ENCODE results near the gene GPATCH2. TPM values are rescaled to one million over a fixed set of nuclear protein-coding genes. Genes with fewer than 3 reads are reported as not detected.

GPATCH2 gene
- total RNA-seq, 1 experiment from 2014 or later: 11.3 TPM

DNA sequence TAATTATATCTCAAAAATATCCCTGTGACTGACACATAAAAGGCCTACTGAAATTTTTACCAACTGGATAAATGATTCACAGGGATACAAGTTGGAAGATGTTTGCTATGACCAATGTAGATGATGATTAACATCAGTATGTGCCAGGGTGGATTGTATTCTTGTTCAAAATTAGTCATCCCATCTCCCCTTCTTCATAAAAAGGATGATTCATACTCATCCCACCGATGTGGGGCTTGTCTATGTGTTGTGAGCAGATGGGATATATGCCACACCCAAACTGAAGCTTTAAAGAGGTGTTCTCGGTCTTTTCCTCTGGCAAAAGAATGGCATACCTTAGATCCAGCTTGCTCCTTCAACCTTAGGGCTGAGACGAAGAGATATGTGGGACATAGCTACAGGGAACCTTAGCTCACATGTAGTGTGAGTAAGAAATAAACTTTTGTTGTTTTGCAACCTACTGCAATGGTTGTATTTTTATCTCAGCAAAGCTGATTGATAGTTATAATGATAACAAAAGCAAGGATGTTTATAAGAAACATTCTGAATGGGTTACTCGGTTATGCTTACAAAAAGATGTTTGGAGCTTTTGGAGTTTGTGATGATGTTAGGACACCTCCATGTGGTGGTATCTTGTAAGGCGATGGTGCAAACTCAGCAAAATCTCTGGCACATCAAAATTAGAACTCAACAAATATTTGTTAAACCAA, 29.6 kb upstream of the GPATCH2 start (continued):
- no peak for TF ChIP-seq POLR2A (IDR thresholded peaks at IDR 0.05; ENCODE audit: borderline replicate concordance, extremely low read depth, insufficient read depth, insufficient read length)

- no TSS peak for BruUV-seq (replicated peaks)
- Histone ChIP-seq H3K79me2 (ENCODE audit: insufficient read depth, low read length) (no peaks in the 10 kb centered on the region), H3K36me3 (ENCODE audit: control insufficient read depth in 1 of 2, insufficient read depth in 2 of 2, low read length in 2 of 2) (no peaks in the 10 kb centered on the region), H2AFZ (ENCODE audit: low read depth, low read length, poor library complexity, severe bottlenecking) (no peak overlapping the region), H4K20me1 (ENCODE audit: insufficient read depth) (no peaks in the 10 kb centered on the region), H3K9ac (ENCODE audit: low read length) (no peak overlapping the region), H3K27me3 (ENCODE audit: insufficient read depth, low read length) (no peaks in the 10 kb centered on the region), H3K9me2 (ENCODE audit: insufficient read depth) (no peaks in the 10 kb centered on the region), H3K9me3 (ENCODE audit: control insufficient read depth in 1 of 2, insufficient read depth in 1 of 2, low read depth in 1 of 2, low read length in 2 of 2) (no peaks in the 10 kb centered on the region), H3K4me2 (ENCODE audit: low read length) (no peak overlapping the region), H3K4me3 (replicated peaks in 1 of 2; ENCODE audit: low read depth in 1 of 2, low read length in 2 of 2) (no peak overlapping the region), H3K4me1 (ENCODE audit: control insufficient read depth in 1 of 2, insufficient read depth in 2 of 2, low read length in 2 of 2) (peaks cover 0 to 5% of the 10 kb centered on the region in 2 experiments; a peak in 2 of 4 replicates), H3K27ac (ENCODE audit: low read depth, low read length) (no peak overlapping the region)
- intact Hi-C loops (cut with micrococcal nuclease): no loop called here
- ATAC-seq (no peak), DNase-seq (ENCODE audit: low read depth, low spot score) (no peak)
- ChIA-PET CTCF (no interaction called here), RAD21 (ENCODE audit: low non-redundant PET in 1 of 2, low total read pairs in 2 of 2, uncharacterized antibody in 2 of 2, unreplicated experiment in 2 of 2) (no interaction called here), POLR2A (no interaction called here)
- TF ChIP-seq RAD21 (IDR thresholded peaks at IDR 0.05; ENCODE audit: low read depth): no peak
- TF ChIP-seq, protein P1, sequence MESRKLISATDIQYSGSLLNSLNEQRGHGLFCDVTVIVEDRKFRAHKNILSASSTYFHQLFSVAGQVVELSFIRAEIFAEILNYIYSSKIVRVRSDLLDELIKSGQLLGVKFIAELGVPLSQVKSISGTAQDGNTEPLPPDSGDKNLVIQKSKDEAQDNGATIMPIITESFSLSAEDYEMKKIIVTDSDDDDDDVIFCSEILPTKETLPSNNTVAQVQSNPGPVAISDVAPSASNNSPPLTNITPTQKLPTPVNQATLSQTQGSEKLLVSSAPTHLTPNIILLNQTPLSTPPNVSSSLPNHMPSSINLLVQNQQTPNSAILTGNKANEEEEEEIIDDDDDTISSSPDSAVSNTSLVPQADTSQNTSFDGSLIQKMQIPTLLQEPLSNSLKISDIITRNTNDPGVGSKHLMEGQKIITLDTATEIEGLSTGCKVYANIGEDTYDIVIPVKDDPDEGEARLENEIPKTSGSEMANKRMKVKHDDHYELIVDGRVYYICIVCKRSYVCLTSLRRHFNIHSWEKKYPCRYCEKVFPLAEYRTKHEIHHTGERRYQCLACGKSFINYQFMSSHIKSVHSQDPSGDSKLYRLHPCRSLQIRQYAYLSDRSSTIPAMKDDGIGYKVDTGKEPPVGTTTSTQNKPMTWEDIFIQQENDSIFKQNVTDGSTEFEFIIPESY (IDR thresholded peaks at IDR 0.05; ENCODE audit: extremely low read depth, insufficient replicate concordance, low read length): no peak
- no peak for TF ChIP-seq EZH2phosphoT487 (IDR thresholded peaks at IDR 0.05; ENCODE audit: borderline replicate concordance)
- TF ChIP-seq SRF (IDR thresholded peaks at IDR 0.05; ENCODE audit: low read depth): no peak
- TF ChIP-seq FOSL1 (IDR thresholded peaks at IDR 0.05; ENCODE audit: low read depth): no peak
- TF ChIP-seq POLR2A (IDR thresholded peaks at IDR 0.05; ENCODE audit: borderline replicate concordance, extremely low read depth, insufficient read depth, insufficient read length): no peak
- TF ChIP-seq, protein P2, sequence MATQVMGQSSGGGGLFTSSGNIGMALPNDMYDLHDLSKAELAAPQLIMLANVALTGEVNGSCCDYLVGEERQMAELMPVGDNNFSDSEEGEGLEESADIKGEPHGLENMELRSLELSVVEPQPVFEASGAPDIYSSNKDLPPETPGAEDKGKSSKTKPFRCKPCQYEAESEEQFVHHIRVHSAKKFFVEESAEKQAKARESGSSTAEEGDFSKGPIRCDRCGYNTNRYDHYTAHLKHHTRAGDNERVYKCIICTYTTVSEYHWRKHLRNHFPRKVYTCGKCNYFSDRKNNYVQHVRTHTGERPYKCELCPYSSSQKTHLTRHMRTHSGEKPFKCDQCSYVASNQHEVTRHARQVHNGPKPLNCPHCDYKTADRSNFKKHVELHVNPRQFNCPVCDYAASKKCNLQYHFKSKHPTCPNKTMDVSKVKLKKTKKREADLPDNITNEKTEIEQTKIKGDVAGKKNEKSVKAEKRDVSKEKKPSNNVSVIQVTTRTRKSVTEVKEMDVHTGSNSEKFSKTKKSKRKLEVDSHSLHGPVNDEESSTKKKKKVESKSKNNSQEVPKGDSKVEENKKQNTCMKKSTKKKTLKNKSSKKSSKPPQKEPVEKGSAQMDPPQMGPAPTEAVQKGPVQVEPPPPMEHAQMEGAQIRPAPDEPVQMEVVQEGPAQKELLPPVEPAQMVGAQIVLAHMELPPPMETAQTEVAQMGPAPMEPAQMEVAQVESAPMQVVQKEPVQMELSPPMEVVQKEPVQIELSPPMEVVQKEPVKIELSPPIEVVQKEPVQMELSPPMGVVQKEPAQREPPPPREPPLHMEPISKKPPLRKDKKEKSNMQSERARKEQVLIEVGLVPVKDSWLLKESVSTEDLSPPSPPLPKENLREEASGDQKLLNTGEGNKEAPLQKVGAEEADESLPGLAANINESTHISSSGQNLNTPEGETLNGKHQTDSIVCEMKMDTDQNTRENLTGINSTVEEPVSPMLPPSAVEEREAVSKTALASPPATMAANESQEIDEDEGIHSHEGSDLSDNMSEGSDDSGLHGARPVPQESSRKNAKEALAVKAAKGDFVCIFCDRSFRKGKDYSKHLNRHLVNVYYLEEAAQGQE (IDR thresholded peaks at IDR 0.05; ENCODE audit: low read depth): no peak
- no peak for TF ChIP-seq YY1 (IDR thresholded peaks at IDR 0.05; ENCODE audit: extremely low read depth, insufficient replicate concordance, low read depth, low read length)
- TF ChIP-seq MAX (IDR thresholded peaks at IDR 0.05): no peak
- no peak for TF ChIP-seq TCF7L2 (IDR thresholded peaks at IDR 0.05; ENCODE audit: borderline replicate concordance, extremely low read depth, insufficient read depth, insufficient read length)
Observed at GRCh38 chr1:217650674-217651073, 19.8 kb upstream of the GPATCH2 start.
